GM21825 (cell line): ENCODE results near the gene CDC42EP1.
A peak's percentile ranks its signal among the peaks of the same experiment; 100 is the strongest.
"Not testable (repeated sequence)": the region's sequence is repeated elsewhere in the genome, so short reads cannot be mapped to it uniquely, and the experiment has no call there.

Experiments
- ATAC-seq: cut with Tn5 transposase; IDR thresholded peaks from one replicate; pipeline ENCODE4 v1.9.1; 2021; ENCODE audit warnings: mild to moderate bottlenecking, moderate library complexity; ENCODE audit not compliant: unreplicated experiment

CDC42EP1 gene

DNA sequence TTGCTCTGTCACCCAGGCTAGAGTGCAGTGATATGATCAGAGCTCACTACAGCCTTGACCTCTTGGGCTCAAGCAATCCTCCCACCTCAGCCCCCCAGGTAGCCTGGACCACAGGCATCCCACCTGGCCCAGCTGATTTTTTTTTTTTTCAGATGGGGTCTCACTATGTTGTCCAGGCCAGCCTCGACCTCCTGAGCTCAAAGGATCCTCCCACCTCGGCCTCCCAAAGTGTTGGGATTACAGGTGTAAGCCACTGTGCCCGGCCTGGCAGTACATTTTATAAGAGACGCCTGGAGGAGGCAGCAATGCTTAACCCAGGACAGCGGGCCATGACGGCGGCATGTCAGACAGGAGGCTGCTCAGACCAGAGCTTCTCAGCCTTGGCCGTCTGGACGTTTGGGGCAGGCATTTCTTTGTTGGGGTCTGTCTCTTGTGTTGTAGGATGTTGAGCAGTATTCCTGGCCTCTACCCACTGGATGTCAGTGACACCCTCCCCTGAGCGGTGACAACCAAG lies 15.3 kb downstream of the CDC42EP1 start:
- ATAC-seq: no peak

GRCh38 chr22:37578002-37578401 lies 17.7 kb downstream of the CDC42EP1 start:
- ATAC-seq: no peak

DNA sequence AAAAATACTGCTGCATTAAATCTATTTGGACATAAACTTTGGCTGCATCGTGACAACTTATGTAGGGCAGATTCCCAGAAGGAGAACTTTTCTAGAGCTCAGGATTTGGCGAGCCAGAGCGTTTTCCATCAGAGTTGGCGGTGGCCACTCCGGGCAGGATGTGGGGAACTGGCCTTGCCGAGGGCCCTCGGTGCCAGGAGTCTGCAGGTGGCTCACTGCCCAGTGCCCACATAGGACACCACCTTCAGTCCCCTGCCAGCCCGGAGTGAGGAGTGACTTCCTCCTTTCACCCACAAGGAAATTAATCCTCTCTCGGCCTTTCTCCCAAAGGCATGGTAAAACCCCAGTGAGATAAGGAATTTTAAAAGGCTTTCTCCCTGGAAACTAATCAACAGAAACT lies 21.2 kb downstream of the CDC42EP1 start:
- no peak for ATAC-seq

DNA sequence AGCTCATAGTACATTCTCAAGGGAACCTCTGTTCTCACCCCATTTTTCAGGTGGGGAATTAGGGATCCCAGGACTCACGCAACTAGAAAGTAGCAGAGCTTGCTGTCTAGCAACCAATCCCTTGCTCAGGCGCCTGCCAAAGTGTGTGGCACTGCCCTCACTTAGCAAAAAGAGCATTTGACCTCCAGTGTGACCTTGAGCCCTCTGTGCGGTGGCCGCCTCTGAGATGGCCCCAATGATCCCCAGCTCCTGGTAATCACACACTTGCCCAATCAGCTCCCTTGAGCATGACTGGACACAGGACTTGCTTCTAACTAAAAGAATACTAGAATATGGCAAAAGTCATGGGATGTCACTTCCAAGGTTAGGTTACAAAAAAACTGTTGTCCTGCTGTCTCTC lies 22.2 kb downstream of the CDC42EP1 start:
- no peak for ATAC-seq

DNA sequence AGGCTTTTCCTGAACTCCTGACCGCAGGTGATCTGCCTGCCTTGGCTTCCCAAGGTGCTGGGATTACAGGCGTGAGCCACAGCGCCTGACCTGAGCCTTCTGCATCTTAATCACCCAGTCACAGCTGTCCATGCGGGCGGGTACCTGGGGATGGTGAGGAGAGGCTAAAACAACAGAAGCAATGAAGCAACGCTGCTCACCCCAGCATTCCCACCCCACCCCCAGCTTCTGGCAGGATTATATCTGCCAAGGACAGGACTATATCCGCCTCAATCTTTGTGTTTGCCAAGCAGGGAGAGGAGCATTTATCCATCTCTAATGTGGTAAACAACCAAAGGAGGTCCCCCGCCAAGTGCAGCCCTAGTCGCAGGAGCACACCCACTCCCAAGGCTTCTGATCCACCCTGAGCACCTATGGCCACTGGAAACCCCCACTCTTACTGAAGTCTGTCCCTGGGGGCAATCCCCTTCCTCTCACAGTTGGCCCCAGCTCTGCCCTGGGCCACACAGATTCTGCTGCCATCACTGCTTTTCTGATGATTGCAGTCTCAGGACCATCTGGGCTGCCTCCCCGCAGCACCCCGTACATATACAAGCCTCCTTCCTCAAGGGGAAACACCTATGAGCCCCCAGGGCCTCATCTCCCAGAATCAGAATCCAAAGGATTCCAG lies 28.4 kb downstream of the CDC42EP1 start:
- ATAC-seq: no peak

DNA sequence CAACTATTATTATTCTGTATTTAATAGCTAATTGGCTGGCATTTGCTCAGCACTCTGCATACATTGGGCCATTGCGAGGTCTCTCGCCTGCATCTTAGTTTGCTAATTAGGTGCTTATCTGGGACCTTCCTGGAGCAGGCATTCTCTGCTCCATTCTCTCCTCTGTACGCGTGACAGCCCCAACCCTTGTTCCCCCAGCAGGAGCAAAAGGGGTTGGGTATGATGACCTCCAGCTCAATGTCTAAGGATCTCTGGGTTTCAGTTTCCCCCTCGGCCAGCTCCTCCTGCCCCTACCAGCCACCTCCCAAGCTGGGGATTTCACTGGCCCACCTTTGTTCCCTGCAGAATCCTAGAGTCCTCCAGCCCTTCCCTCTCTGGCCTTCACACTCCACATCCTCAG lies 29.4 kb downstream of the CDC42EP1 start:
- no peak for ATAC-seq

DNA sequence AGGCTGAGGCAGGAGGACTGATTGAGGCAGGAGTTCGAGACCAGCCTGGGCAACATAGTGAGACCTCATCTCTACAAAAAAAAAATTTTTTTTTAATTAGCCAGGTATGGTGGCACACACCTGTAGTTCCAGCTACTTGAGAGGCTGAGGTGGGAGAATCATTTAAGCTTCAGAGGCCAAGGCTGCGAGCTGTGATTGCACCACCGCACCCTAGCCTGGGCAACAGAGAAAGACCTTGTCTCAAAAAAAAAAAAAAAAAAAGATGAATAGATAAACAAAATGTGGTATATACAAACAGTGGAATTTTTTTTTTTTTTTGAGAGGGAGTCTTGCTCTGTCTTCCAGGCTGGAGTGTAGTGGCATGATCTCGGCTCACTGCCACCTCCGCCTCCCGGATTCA lies 30.8 kb downstream of the CDC42EP1 start:
- not testable (repeated sequence) for ATAC-seq

GRCh38 chr22:37591823-37592404 lies 31.6 kb downstream of the CDC42EP1 start:
- no peak for ATAC-seq

DNA sequence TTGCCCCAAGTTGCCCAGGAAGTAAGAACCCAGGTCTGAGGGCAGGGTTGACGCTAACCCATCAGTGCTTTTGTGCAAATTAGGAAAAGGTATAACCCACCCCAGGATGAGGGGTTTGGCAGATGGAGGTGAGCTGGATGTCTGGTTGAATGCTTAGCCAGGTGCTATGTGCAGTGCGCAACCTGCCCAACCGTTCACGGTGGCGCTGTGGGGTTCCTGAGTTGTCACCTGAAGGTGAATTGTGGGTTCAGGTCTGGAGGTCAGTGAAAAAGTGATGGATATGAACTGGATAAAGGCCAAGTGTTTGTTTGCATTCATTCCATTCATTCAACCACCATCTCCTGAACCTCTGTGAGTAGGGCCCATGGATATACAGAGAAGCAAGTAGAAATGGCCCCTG lies 34.0 kb downstream of the CDC42EP1 start:
- ATAC-seq: no peak

DNA sequence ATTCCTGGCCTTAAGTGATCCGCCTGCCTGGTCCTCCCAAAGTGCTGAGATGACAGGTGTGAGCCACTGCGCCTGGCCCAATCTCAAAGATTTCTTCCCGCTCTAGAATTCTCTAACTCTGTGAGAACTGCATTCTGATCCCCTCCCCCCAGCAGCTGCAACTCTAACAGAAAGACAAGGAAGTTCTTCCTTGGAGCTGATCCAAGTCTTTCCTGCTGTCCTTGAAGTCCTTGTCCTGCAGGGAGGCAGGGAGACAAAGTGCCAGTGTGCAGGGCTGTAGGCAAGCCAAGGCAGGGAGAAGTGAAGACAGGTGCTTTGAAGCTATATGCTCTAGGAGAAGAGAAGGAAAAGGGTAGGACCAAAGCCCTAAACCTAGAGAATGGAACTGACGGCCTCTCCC lies 38.9 kb downstream of the CDC42EP1 start:
- no peak for ATAC-seq

GRCh38 chr22:37601203-37601539 lies 40.9 kb downstream of the CDC42EP1 start:
- ATAC-seq: no peak

- no peak for ATAC-seq
Measured at GRCh38 chr22:37601540-37602442, 41.5 kb downstream of the CDC42EP1 start.

- ATAC-seq: not testable (repeated sequence)
Measured at GRCh38 chr22:37602546-37603277, 42.4 kb downstream of the CDC42EP1 start.

GRCh38 chr22:37604074-37604473 lies 43.8 kb downstream of the CDC42EP1 start:
- no peak for ATAC-seq

GRCh38 chr22:37604875-37605274 lies 44.6 kb downstream of the CDC42EP1 start:
- no peak for ATAC-seq

DNA sequence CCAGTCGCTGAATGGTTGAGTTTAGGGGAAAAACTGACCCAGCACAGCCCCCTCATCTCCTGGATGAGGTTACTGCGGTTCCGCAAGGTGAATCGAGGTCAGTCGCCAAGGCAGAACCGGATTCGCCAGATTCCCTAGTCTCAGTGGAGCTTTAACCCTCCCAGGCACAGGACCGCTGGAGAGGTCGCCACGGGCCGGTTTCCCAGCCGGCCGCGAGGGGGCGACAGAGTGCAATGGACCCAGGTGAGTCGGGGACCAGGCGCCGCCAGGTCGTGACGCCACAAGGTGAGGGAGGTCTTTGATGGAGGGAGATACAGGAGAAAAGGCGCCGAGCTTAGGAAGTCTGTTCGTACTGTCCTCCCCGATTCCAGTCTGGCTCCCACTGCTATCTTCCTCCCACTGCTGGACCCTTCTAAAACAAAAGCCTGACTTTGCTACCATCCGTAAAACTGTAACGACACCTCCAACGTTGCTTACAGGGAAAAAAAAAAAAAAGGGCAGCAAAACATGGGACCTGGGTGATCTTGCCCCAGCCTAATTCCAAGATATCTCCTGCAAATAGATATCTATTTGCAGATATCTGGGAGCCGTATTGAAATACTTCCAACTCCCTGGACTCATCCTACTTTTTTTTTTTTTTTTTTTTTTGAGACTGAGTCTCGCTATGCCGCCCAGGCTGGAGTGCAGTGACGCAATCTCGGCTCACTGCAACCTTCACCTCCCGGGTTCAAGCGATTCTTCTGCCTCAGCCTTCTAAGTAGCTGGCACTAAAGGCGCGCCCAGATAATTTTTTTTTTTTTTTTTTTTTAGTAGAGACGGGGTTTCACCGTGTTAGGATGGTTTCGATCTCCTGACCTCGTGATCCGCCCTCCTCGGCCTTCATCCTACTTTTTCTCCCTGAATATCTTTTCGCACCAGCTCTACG lies 47.0 kb downstream of the CDC42EP1 start:
- peak; percentile 35 for ATAC-seq

GRCh38 chr22:37607935-37608476 lies 47.7 kb downstream of the CDC42EP1 start:
- ATAC-seq: peak; percentile 8

DNA sequence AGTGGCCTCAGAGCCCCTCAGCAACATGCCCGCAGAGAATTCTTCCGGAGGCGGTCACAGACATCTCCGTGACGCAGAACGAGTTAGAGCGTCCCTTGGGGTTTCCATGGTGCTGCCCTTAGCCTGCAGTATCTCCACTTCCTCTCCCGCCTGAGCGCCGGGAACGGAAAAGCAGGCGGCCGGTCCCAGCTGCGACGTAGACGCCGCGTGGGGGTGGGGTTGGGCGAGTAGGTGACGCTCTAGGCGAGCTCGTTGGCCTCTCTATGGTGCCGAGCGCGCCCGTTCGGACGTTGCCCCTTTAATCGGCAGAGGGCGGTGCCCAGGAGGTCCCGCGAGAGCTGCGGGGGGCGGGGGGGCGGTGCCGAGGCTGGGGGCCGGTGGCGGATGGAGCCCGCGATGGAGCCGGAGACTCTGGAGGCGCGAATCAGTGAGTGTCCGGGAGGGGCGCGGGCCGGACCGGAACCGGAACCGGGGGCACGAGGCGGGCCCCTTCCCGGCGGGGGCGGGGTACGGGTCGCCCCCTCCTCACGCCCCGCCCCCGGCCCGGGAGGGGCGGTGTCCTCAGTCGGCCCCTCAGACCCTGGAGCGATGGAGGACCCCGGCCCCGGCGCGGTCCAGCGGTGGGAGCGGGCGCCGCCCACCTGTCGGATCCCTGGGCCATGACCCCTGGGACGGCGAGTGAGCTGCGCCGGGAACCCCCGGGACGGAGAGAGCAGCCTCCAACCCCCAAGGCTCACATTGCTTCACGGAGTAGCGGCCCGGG lies 48.4 kb downstream of the CDC42EP1 start, which contains the start of gene GGA1:
Gene GGA1 (plus strand): TSS at position 358 of the 763 bp plus-strand sequence. CDS start 27 bp downstream, at position 385.
- peak; percentile 72 for ATAC-seq
